HEK293 (cell line): ENCODE results near the gene TJP3.

ENCODE experiments used
- CTCF ChIA-PET: fragments of 350-600 bp; formaldehyde crosslinking; extraction: SDS; loops from one replicate; lab custom pipeline; 2021; ENCODE audit warnings: antibody characterized with exemption; lab: Yijun Ruan, JAX
- POLR2A ChIA-PET: fragments of 300-600 bp; formaldehyde crosslinking; extraction: SDS; loops from one replicate; lab custom pipeline; 2020; ENCODE audit warnings: antibody characterized with exemption, inconsistent platforms; lab: Yijun Ruan, JAX
- H3K27ac ChIP-seq: fragments of 200-500 bp; sonication (Bioruptor generic); 2 replicates; pipeline ENCODE4 v1.5.1; 2014; ENCODE audit warnings: low read depth, low read length, control low read depth, inconsistent platforms; ENCODE audit errors: extremely low read depth
- H3K36me3 ChIP-seq, 2 experiments: fragments of 200-500 bp in 1 of 2; sonication (Bioruptor generic) in 1 of 2; 1 replicate in 1 of 2; 2 replicates in 1 of 2; pipeline ENCODE4 v1.5.1; 2014 to 2017; ENCODE audit warnings: inconsistent platforms in 2 of 2, low read length in 2 of 2; ENCODE audit not compliant: control insufficient read depth in 2 of 2, insufficient read depth in 1 of 2
- H3K4me1 ChIP-seq: fragments of 200-500 bp; sonication (Bioruptor generic); 2 replicates; pipeline ENCODE4 v1.5.1; 2014; ENCODE audit warnings: mild to moderate bottlenecking, low read length, inconsistent platforms; ENCODE audit not compliant: control insufficient read depth, insufficient read depth
- H3K4me3 ChIP-seq: 2 replicates; pipeline ENCODE4 v1.5.1; 2011; ENCODE audit warnings: low read depth, mild to moderate bottlenecking, control low read depth, low read length, moderate library complexity
- H3K9me3 ChIP-seq: fragments of 200-500 bp; sonication (Bioruptor generic); 2 replicates; pipeline ENCODE4 v1.5.1; 2014; ENCODE audit warnings: low read depth, low read length, inconsistent platforms; ENCODE audit not compliant: control insufficient read depth, insufficient read depth
- KLF10 ChIP-seq: fragments of 450-650 bp; IDR thresholded peaks from 2 replicates; pipeline ENCODE4 v1.5.1; 2018; ENCODE audit warnings: missing biosample characterization, mild to moderate bottlenecking, missing genetic modification characterization
- KLF7 ChIP-seq: fragments of 450-650 bp; formaldehyde crosslinking; IDR thresholded peaks from 2 replicates; pipeline ENCODE4 v1.5.1; 2016; ENCODE audit warnings: missing biosample characterization, missing genetic modification characterization, borderline replicate concordance
- PRDM1 ChIP-seq: fragments of 450-650 bp; formaldehyde crosslinking; IDR thresholded peaks from 2 replicates; pipeline ENCODE4; 2016; ENCODE audit warnings: missing biosample characterization, missing genetic modification characterization
- PRDM4 ChIP-seq: fragments of 450-650 bp; formaldehyde crosslinking; IDR thresholded peaks from 2 replicates; pipeline ENCODE4 v1.5.1; 2017; ENCODE audit warnings: missing biosample characterization, missing genetic modification characterization
- REPIN1 ChIP-seq: fragments of 450-650 bp; formaldehyde crosslinking; IDR thresholded peaks from 2 replicates; pipeline ENCODE4 v1.5.1; 2017; ENCODE audit warnings: missing biosample characterization, missing genetic modification characterization, low read depth
- SCRT2 ChIP-seq: fragments of 450-650 bp; formaldehyde crosslinking; IDR thresholded peaks from 2 replicates; pipeline ENCODE4 v1.5.1; 2016; ENCODE audit warnings: missing biosample characterization, missing genetic modification characterization
- ZBTB1 ChIP-seq: fragments of 450-650 bp; formaldehyde crosslinking; IDR thresholded peaks from 2 replicates; pipeline ENCODE4 v1.5.1; 2016; ENCODE audit warnings: missing biosample characterization, missing genetic modification characterization
- ZBTB6 ChIP-seq: fragments of 450-650 bp; formaldehyde crosslinking; IDR thresholded peaks from 2 replicates; pipeline ENCODE4 v1.5.1; 2017; ENCODE audit warnings: missing biosample characterization, missing genetic modification characterization
- ZNF10 ChIP-seq: fragments of 450-650 bp; formaldehyde crosslinking; IDR thresholded peaks from 2 replicates; pipeline ENCODE4 v1.5.1; 2017; ENCODE audit warnings: missing biosample characterization, missing genetic modification characterization
- ZNF114 ChIP-seq: fragments of 450-650 bp; formaldehyde crosslinking; IDR thresholded peaks from 2 replicates; pipeline ENCODE4 v1.5.0; 2017; ENCODE audit warnings: missing biosample characterization, missing genetic modification characterization
- ZNF133 ChIP-seq: fragments of 450-650 bp; formaldehyde crosslinking; IDR thresholded peaks from 2 replicates; pipeline ENCODE4 v1.5.1; 2016; ENCODE audit warnings: missing biosample characterization, missing genetic modification characterization
- ZNF138 ChIP-seq: fragments of 450-650 bp; formaldehyde crosslinking; IDR thresholded peaks from 2 replicates; pipeline ENCODE4 v1.5.1; 2016; ENCODE audit warnings: missing biosample characterization, missing genetic modification characterization, borderline replicate concordance
- ZNF155 ChIP-seq: fragments of 450-650 bp; formaldehyde crosslinking; IDR thresholded peaks from 2 replicates; pipeline ENCODE4 v1.5.1; 2016; ENCODE audit warnings: missing biosample characterization, missing genetic modification characterization
- ZNF169 ChIP-seq: fragments of 450-650 bp; formaldehyde crosslinking; IDR thresholded peaks from 2 replicates; pipeline ENCODE4 v1.5.1; 2016; ENCODE audit warnings: missing biosample characterization, missing genetic modification characterization
- ZNF26 ChIP-seq: fragments of 450-650 bp; formaldehyde crosslinking; IDR thresholded peaks from 2 replicates; pipeline ENCODE4 v1.5.1; 2016; ENCODE audit warnings: missing biosample characterization, missing genetic modification characterization
- ZNF341 ChIP-seq: fragments of 450-650 bp; formaldehyde crosslinking; IDR thresholded peaks from 2 replicates; pipeline ENCODE4; 2016; ENCODE audit warnings: low read depth, missing biosample characterization, missing genetic modification characterization
- ZNF354C ChIP-seq: fragments of 450-650 bp; formaldehyde crosslinking; IDR thresholded peaks from 2 replicates; pipeline ENCODE4 v1.5.1; 2016; ENCODE audit warnings: missing biosample characterization, missing genetic modification characterization, low read depth, borderline replicate concordance
- ZNF426 ChIP-seq: fragments of 450-650 bp; formaldehyde crosslinking; IDR thresholded peaks from 2 replicates; pipeline ENCODE4 v1.5.1; 2017; ENCODE audit warnings: missing biosample characterization, missing genetic modification characterization, mild to moderate bottlenecking, inconsistent platforms, moderate library complexity
- ZNF530 ChIP-seq: fragments of 450-650 bp; formaldehyde crosslinking; IDR thresholded peaks from 2 replicates; pipeline ENCODE4 v1.5.1; 2016; ENCODE audit warnings: low read depth, missing biosample characterization, missing genetic modification characterization
- ZNF558 ChIP-seq: fragments of 450-650 bp; formaldehyde crosslinking; IDR thresholded peaks from 2 replicates; pipeline ENCODE4 v1.5.1; 2016; ENCODE audit warnings: missing biosample characterization, missing genetic modification characterization
- ZNF571 ChIP-seq: fragments of 450-650 bp; formaldehyde crosslinking; IDR thresholded peaks from 2 replicates; pipeline ENCODE4 v1.5.0; 2017; ENCODE audit warnings: missing biosample characterization, missing genetic modification characterization
- ZNF658 ChIP-seq: fragments of 450-650 bp; formaldehyde crosslinking; IDR thresholded peaks from 2 replicates; pipeline ENCODE4; 2016; ENCODE audit warnings: missing biosample characterization, missing genetic modification characterization
- ZNF76 ChIP-seq: fragments of 450-650 bp; formaldehyde crosslinking; IDR thresholded peaks from 2 replicates; pipeline ENCODE4; 2016; ENCODE audit warnings: low read depth, missing biosample characterization, missing genetic modification characterization, borderline replicate concordance
- ZNF768 ChIP-seq: fragments of 450-650 bp; formaldehyde crosslinking; IDR thresholded peaks from 2 replicates; pipeline ENCODE4 v1.5.1; 2018; ENCODE audit warnings: missing biosample characterization, mild to moderate bottlenecking, missing genetic modification characterization
- ZSCAN23 ChIP-seq: fragments of 450-650 bp; formaldehyde crosslinking; IDR thresholded peaks from 2 replicates; pipeline ENCODE4 v1.5.1; 2016; ENCODE audit warnings: missing biosample characterization, missing genetic modification characterization

TJP3 gene

GRCh38 chr19:3733549-3734309 is 25.5 kb downstream of the TJP3 start:
- TF ChIP-seq REPIN1 (no peak), ZNF558 (tag by site-specific recombination) (no peak), ZNF10 (tag by site-specific recombination) (peak; percentile 70; the same call in 1 of the 2 replicates), ZNF169 (tag by site-specific recombination) (no peak), PRDM4 (tag by site-specific recombination) (peak; percentile 98), ZNF133 (tag by site-specific recombination) (no peak), ZNF26 (tag by site-specific recombination) (no peak), ZNF571 (tag by site-specific recombination) (no peak), ZBTB1 (tag by site-specific recombination) (no peak), ZNF426 (no peak), KLF10 (tag by site-specific recombination) (no peak), ZNF768 (tag by site-specific recombination) (0 out of 2 replicates have a peak, but pooled peaks have one; percentile 26), SCRT2 (tag by site-specific recombination) (no peak), ZNF658 (tag by site-specific recombination) (no peak), ZNF155 (tag by site-specific recombination) (no peak), ZBTB6 (tag by site-specific recombination) (no peak)

GRCh38 chr19:3734310-3734600 is 26.1 kb downstream of the TJP3 start:
- CTCF ChIA-PET: no interaction called here
- POLR2A ChIA-PET: interaction anchor here (0.6 to 0.9 kb wide), 2 partner anchors 29 to 784 kb away, joined by 3 to 5 read pairs; partner anchors contain the start of gene MRPL54
- TF ChIP-seq ZNF114 (tag by site-specific recombination): no peak
- no peak for TF ChIP-seq ZNF530 (tag by site-specific recombination)
- no peak for TF ChIP-seq ZNF341
- no peak for TF ChIP-seq SCRT2 (tag by site-specific recombination)
- TF ChIP-seq ZSCAN23 (tag by site-specific recombination): no peak
- TF ChIP-seq PRDM1 (tag by site-specific recombination): no peak
- no peak for TF ChIP-seq ZNF76 (tag by site-specific recombination)
- no peak for TF ChIP-seq ZNF138
- TF ChIP-seq KLF7: no peak
- TF ChIP-seq ZNF354C (tag by site-specific recombination): no peak

More at GRCh38 chr19:3733549-3734309, 25.5 kb downstream of the TJP3 start:
- Histone ChIP-seq H3K4me1 (no peaks in the 10 kb centered on the region), H3K9me3 (no peaks in the 10 kb centered on the region), H3K4me3 (no peak overlapping the region), H3K36me3 (no peaks in the 10 kb centered on the region), H3K27ac (no peak overlapping the region)
- CTCF ChIA-PET: no interaction called here
- POLR2A ChIA-PET: interaction anchor here (0.6 to 0.9 kb wide), 2 partner anchors 29 to 783 kb away, joined by 3 to 5 read pairs; partner anchors contain the start of gene MRPL54

More at GRCh38 chr19:3734310-3734600, 26.1 kb downstream of the TJP3 start:
- no peaks in the 10 kb centered on the region for H3K36me3 ChIP-seq
- H3K9me3 ChIP-seq: no peaks in the 10 kb centered on the region
- H3K4me1 ChIP-seq: no peaks in the 10 kb centered on the region
- no peak overlapping the region for H3K4me3 ChIP-seq
- H3K27ac ChIP-seq: no peak overlapping the region
